ENCODE data around the gene PNP. TPM values are rescaled to one million over a fixed set of nuclear protein-coding genes. Genes with fewer than 3 reads are reported as not detected.

Gene PNP
- total RNA-seq, 1 experiment from 2014 or later = 56.0 TPM

DNA sequence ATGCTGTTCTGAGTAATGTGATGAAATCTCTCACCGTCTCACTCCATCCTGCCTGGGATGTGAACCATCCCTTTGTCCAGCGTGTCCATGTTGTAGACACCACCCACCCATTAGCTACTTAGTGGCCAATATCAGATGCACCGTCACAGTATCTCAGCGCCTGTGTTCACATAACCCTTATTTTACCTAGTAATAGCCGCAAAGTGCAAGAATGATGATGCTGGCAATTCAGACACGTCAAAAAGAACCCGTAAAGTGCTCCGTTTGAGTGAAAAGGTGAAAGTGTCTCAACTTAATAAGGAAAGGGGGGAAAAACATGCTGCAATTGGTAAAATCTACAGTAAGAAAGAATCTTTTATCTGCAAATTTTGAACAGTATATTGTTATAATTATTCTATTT lies 39.2 kb downstream of the PNP start:
- BruUV-seq (replicated peaks) = no TSS peak
- Mint-ChIP-seq H3K4me3 (ENCODE audit: unreplicated experiment) (no peak overlapping the region), H3K4me1 (ENCODE audit: insufficient read depth, unreplicated experiment) (peaks cover 6% of the 10 kb centered on the region), H3K27me3 (ENCODE audit: insufficient read depth, unreplicated experiment) (no peaks in the 10 kb centered on the region), H3K9me3 (ENCODE audit: unreplicated experiment) (no peaks in the 10 kb centered on the region), H3K27ac (ENCODE audit: low read depth, unreplicated experiment) (no peak overlapping the region), H3K36me3 (ENCODE audit: insufficient read depth, unreplicated experiment) (no peaks in the 10 kb centered on the region)
- CTCF ChIA-PET = no interaction called here
- intact Hi-C loops (cut with micrococcal nuclease) = no loop called here
- POLR2A ChIA-PET = no interaction called here
- no peak for DNase-seq (ENCODE audit: unreplicated experiment)
- TF ChIP-seq, protein P1, sequence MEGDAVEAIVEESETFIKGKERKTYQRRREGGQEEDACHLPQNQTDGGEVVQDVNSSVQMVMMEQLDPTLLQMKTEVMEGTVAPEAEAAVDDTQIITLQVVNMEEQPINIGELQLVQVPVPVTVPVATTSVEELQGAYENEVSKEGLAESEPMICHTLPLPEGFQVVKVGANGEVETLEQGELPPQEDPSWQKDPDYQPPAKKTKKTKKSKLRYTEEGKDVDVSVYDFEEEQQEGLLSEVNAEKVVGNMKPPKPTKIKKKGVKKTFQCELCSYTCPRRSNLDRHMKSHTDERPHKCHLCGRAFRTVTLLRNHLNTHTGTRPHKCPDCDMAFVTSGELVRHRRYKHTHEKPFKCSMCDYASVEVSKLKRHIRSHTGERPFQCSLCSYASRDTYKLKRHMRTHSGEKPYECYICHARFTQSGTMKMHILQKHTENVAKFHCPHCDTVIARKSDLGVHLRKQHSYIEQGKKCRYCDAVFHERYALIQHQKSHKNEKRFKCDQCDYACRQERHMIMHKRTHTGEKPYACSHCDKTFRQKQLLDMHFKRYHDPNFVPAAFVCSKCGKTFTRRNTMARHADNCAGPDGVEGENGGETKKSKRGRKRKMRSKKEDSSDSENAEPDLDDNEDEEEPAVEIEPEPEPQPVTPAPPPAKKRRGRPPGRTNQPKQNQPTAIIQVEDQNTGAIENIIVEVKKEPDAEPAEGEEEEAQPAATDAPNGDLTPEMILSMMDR (IDR thresholded peaks at IDR 0.05; ENCODE audit: unreplicated experiment) = no peak

DNA sequence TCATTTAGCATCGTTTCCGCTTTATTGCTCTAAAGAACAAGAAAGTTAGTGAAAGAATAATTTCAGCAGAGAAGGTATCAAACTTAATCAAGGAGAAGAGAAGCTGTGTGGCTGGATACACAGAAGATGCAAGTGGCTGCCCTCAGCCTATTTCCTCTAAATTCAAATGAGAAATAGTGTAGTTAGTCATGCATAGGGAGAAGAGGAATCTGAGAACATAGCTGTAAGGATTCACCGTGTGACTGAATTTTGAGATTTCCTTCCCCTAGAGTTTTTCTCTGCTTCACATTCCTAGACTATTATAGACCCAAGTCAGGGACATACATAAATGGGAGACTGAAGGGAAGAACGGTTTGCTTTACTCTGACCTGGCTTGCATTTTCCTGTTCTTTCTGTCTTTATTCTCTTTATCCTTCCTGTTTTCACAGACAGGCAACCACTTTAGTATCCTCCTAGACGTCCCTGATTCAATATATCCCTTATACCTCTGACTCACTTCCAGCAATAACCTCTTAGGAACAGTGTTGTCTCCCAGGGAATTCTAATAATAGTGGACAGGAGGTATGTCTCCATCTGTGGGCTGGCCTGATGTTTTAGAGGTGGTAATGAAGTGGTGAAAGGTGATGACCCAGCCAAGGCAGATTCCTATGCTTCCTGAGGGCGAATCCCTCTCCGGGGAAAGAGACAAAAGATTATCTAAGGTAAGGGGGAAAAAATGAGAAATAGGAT lies 43.1 kb downstream of the PNP start:
- DNase-seq (ENCODE audit: unreplicated experiment) = no peak
- Mint-ChIP-seq H3K36me3 (ENCODE audit: insufficient read depth, unreplicated experiment) (no peaks in the 10 kb centered on the region), H3K27me3 (ENCODE audit: insufficient read depth, unreplicated experiment) (no peaks in the 10 kb centered on the region), H3K4me1 (ENCODE audit: insufficient read depth, unreplicated experiment) (peaks cover 6% of the 10 kb centered on the region), H3K9me3 (ENCODE audit: unreplicated experiment) (no peaks in the 10 kb centered on the region), H3K27ac (ENCODE audit: low read depth, unreplicated experiment) (no peak overlapping the region), H3K4me3 (ENCODE audit: unreplicated experiment) (no peak overlapping the region)
- TF ChIP-seq, protein P1 (IDR thresholded peaks at IDR 0.05; ENCODE audit: unreplicated experiment) = no peak
- no TSS peak for BruUV-seq (replicated peaks)
- POLR2A ChIA-PET = no interaction called here
- CTCF ChIA-PET = interaction anchor here (0.6 kb wide), 1 partner anchor 24 kb away, joined by 3 read pairs; no protein-coding TSS in a partner anchor
- intact Hi-C loops (cut with micrococcal nuclease) = no loop called here

DNA sequence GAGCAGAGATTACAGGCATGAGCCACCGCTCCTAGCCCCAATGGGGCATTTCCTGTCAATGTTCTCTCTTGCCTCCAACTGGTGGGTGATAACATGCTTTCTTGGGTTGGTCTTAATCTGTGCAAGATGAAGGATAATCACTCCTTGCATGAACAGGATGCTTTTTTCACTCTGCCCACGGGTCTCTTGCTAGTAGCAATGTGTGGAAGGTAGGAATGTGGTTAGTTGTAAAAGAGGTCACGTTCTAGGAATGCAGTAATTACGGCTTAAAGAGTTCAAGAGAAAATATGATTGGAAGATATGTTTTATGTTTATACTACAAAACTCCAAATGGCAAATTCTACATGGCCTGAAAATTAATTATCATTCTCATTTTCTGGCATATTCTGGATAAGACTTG lies 46.6 kb downstream of the PNP start:
- ChIA-PET CTCF (interaction anchor here (3.6 kb wide), 1 partner anchor 14 kb away, joined by 21 read pairs; no protein-coding TSS in a partner anchor), POLR2A (no interaction called here)
- DNase-seq (ENCODE audit: unreplicated experiment) = no peak
- H3K4me1 Mint-ChIP-seq (ENCODE audit: insufficient read depth, unreplicated experiment) = peaks cover 6% of the 10 kb centered on the region
- BruUV-seq (replicated peaks) = no TSS peak
- no peaks in the 10 kb centered on the region for H3K27me3 Mint-ChIP-seq (ENCODE audit: insufficient read depth, unreplicated experiment)
- TF ChIP-seq, protein P1 (IDR thresholded peaks at IDR 0.05; ENCODE audit: unreplicated experiment) = no peak
- no peaks in the 10 kb centered on the region for H3K9me3 Mint-ChIP-seq (ENCODE audit: unreplicated experiment)
- H3K27ac Mint-ChIP-seq (ENCODE audit: low read depth, unreplicated experiment) = no peak overlapping the region
- H3K4me3 Mint-ChIP-seq (ENCODE audit: unreplicated experiment) = no peak overlapping the region
- intact Hi-C loops (cut with micrococcal nuclease) = no loop called here
- H3K36me3 Mint-ChIP-seq (ENCODE audit: insufficient read depth, unreplicated experiment) = no peaks in the 10 kb centered on the region

DNA sequence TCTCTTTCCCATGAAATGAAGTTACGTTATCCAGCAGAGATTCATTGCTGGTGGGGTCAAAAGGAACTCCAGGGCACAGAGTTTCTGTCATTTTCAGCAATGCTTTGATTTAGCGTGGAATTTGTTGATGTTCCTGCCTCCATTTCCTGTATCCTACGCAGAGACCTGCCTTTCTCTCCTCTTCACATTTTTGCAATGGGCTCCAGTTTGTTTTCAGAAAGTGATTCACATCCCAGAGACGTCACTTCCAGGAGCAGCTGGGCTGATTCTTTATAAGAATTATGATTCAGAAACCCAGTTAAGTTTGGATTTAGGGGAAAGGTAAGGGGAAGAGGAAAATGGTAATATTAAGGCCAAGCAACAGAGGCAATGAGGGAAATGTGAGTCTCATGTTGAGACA lies 47.7 kb downstream of the PNP start:
- no TSS peak for BruUV-seq (replicated peaks)
- Mint-ChIP-seq H3K4me3 (ENCODE audit: unreplicated experiment) (no peak overlapping the region), H3K27me3 (ENCODE audit: insufficient read depth, unreplicated experiment) (no peaks in the 10 kb centered on the region), H3K4me1 (ENCODE audit: insufficient read depth, unreplicated experiment) (peaks cover 6% of the 10 kb centered on the region), H3K9me3 (ENCODE audit: unreplicated experiment) (no peaks in the 10 kb centered on the region), H3K27ac (ENCODE audit: low read depth, unreplicated experiment) (no peak overlapping the region), H3K36me3 (ENCODE audit: insufficient read depth, unreplicated experiment) (no peaks in the 10 kb centered on the region)
- peak; percentile 31 for DNase-seq (ENCODE audit: unreplicated experiment)
- TF ChIP-seq, protein P1 (IDR thresholded peaks at IDR 0.05; ENCODE audit: unreplicated experiment) = no peak
- POLR2A ChIA-PET = interaction anchor here (1.2 kb wide), 1 partner anchor 55 kb away, joined by 3 read pairs; no protein-coding TSS in a partner anchor
- CTCF ChIA-PET = interaction anchor here (1.0 to 3.6 kb wide), 2 partner anchors 13 to 19 kb away, joined by 3 to 21 read pairs; no protein-coding TSS in a partner anchor
- intact Hi-C loops (cut with micrococcal nuclease) = no loop called here
